Astrocyte of the cerebellum (primary cell): Measurements from ENCODE around the gene FHOD3.
A peak's percentile ranks its signal among the peaks of the same experiment; 100 is the strongest.

ENCODE experiments used
- DNase-seq: peaks from one replicate; pipeline ENCODE4 v3.0.0-alpha.2; 2011; ENCODE audit warnings: low read depth
- H3K4me3 ChIP-seq: 2 replicates; pipeline ENCODE4 v1.5.1; 2011; ENCODE audit warnings: mild to moderate bottlenecking, low read depth, low read length, moderate library complexity
- CTCF ChIP-seq: IDR thresholded peaks from 2 replicates; pipeline ENCODE4 v1.5.1; 2012; ENCODE audit warnings: low read length, low read depth, moderate library complexity, mild to moderate bottlenecking; ENCODE audit errors: missing control alignments
- in situ Hi-C: cut with HindIII; loops from 2 replicates; pipeline ENCODE4 v1.10.0; 2017; ENCODE audit warnings: low sequenced_read_pairs

The FHOD3 gene

GRCh38 chr18:36493349-36494159, 196.0 kb downstream of the FHOD3 start:
- in situ Hi-C loops: no loop called here
- H3K4me3 ChIP-seq: no peak overlapping the region
- no peak for TF ChIP-seq CTCF
- DNase-seq: no peak

- in situ Hi-C loops: no loop called here
- no peak overlapping the region for H3K4me3 ChIP-seq
- no peak for DNase-seq
- TF ChIP-seq CTCF: no peak
Observed at GRCh38 chr18:36494160-36494437, 196.6 kb downstream of the FHOD3 start.

- in situ Hi-C loops: no loop called here
- TF ChIP-seq CTCF: no peak
- no peak overlapping the region for H3K4me3 ChIP-seq
- DNase-seq: no peak
Observed at GRCh38 chr18:36496022-36496421, 198.5 kb downstream of the FHOD3 start.

- peak; percentile 69 for DNase-seq
- TF ChIP-seq CTCF: no peak
- in situ Hi-C loops: no loop called here
- H3K4me3 ChIP-seq: no peak overlapping the region
Observed at GRCh38 chr18:36499938-36500337, 202.4 kb downstream of the FHOD3 start.

GRCh38 chr18:36501100-36501499, 203.6 kb downstream of the FHOD3 start:
- DNase-seq: no peak
- H3K4me3 ChIP-seq: no peak overlapping the region
- in situ Hi-C loops: no loop called here
- no peak for TF ChIP-seq CTCF

- in situ Hi-C loops: no loop called here
- H3K4me3 ChIP-seq: no peak overlapping the region
- DNase-seq: no peak
- no peak for TF ChIP-seq CTCF
Observed at GRCh38 chr18:36503477-36503876, 206.0 kb downstream of the FHOD3 start.

- in situ Hi-C loops: no loop called here
- no peak for DNase-seq
Observed at GRCh38 chr18:36504928-36505327, 207.4 kb downstream of the FHOD3 start.

More at GRCh38 chr18:36504928-36505327, 207.4 kb downstream of the FHOD3 start:
- H3K4me3 ChIP-seq: no peak overlapping the region
- TF ChIP-seq CTCF: no peak
